ENCODE results near the gene TNFRSF19.
"Not testable (repeated sequence)": the region's sequence is repeated elsewhere in the genome, so short reads cannot be mapped to it uniquely, and the experiment has no call there.

Gene TNFRSF19, protein sequence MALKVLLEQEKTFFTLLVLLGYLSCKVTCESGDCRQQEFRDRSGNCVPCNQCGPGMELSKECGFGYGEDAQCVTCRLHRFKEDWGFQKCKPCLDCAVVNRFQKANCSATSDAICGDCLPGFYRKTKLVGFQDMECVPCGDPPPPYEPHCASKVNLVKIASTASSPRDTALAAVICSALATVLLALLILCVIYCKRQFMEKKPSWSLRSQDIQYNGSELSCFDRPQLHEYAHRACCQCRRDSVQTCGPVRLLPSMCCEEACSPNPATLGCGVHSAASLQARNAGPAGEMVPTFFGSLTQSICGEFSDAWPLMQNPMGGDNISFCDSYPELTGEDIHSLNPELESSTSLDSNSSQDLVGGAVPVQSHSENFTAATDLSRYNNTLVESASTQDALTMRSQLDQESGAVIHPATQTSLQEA
- long read RNA-seq, result 0 reads

DNA sequence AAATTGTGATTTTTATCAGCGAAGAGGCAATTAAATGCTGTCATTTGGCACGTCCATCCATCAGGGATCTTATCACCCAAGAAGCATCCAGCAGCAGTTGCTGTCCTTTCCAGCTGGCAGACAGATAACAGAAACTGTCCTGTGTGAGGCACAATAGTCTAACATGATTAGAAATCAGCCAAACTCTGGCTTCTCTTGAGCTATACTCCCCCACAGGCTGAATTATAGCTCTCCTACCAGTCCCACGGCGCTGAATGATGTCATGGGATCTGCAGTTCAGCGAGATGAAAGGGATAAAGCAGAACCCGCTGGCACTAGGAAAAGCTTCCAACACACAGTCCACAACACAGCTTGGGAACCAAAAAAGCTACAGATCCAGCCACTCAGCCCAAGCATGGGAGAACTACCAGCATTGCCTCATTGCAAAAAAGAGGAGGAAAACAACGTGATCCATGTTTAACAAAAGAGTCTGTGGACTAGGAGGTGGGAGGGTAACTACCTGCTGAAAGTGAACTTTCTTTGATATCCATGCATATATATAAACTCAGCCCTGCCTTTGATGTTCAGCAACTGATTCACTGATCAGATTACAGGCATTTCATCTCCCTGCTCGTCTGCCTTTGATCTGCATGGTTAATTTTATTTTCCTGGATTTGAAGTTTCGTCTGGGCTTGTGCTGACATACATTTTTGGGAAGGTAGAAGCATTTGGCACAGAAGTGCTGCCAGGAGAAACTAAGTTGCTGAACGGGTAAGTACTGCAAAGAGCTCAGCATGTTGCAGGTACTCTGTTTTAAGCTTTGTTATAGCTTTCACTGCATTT is at the start of gene TNFRSF19:
Gene TNFRSF19, plus strand, starts transcription at position 314 of the 822 bp plus-strand sequence. CDS start 19,772 bp downstream, outside the sequence.
- no peak for DNase-seq (ENCODE audit: low read depth in 1 of 2, low spot score in 1 of 2)
- Histone ChIP-seq H3K27me3 (ENCODE audit: insufficient read depth, poor library complexity, severe bottlenecking) (peaks cover 8% of the 10 kb centered on the region), H3K27ac (replicated peaks) (no peak within 1 kb of the TSS), H3K4me3 (replicated peaks; ENCODE audit: insufficient read depth, low read length) (no peak within 1 kb of the TSS)
- TF ChIP-seq GABPA (IDR thresholded peaks at IDR 0.05; ENCODE audit: low read depth) (no peak), POLR2AphosphoS5 (IDR thresholded peaks at IDR 0.05; ENCODE audit: low read depth) (no peak), CTCF (IDR thresholded peaks at IDR 0.05; ENCODE audit: insufficient read depth, low read length) (no peak), SPI1 (IDR thresholded peaks at IDR 0.05; ENCODE audit: borderline replicate concordance, low read depth) (no peak), REST (IDR thresholded peaks at IDR 0.05; ENCODE audit: insufficient replicate concordance, low read depth) (no peak)

GRCh38 chr13:23529926-23530325 is 40.3 kb upstream of the TNFRSF19 start:
- not testable (repeated sequence) for H3K27me3 ChIP-seq (ENCODE audit: insufficient read depth, poor library complexity, severe bottlenecking); H3K4me3 ChIP-seq (replicated peaks; ENCODE audit: insufficient read depth, low read length); DNase-seq (ENCODE audit: low read depth in 1 of 2, low spot score in 1 of 2); H3K27ac ChIP-seq (replicated peaks)

DNA sequence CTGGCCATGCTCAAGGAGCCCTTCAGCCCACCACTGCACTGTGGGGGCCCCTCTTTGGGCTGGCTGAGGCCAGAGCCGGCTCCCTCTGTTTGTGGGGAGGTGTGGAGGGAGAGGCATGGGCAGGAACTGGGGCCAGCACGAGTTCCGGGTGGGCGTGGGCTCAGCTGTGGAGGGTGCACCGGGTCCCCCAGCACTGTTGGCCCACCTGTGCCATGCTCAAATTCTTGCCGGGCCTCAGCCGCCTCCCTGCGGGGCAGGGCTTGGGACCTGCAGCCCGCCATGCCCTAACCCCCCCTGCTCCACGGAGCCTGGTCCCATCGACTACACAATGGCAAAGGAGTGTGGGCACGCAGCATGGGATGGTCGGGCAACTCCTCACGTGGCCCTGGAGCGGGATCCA is 38.8 kb upstream of the TNFRSF19 start:
- no peak for DNase-seq (ENCODE audit: low read depth in 1 of 2, low spot score in 1 of 2)
- H3K27ac ChIP-seq (replicated peaks), result no peak overlapping the region
- no peak overlapping the region for H3K4me3 ChIP-seq (replicated peaks; ENCODE audit: insufficient read depth, low read length)
- TF ChIP-seq SPI1 (IDR thresholded peaks at IDR 0.05; ENCODE audit: borderline replicate concordance, low read depth) (no peak), GABPA (IDR thresholded peaks at IDR 0.05; ENCODE audit: low read depth) (no peak), CTCF (IDR thresholded peaks at IDR 0.05; ENCODE audit: insufficient read depth, low read length) (no peak), POLR2AphosphoS5 (IDR thresholded peaks at IDR 0.05; ENCODE audit: low read depth) (no peak), REST (IDR thresholded peaks at IDR 0.05; ENCODE audit: insufficient replicate concordance, low read depth) (no peak)
- H3K27me3 ChIP-seq (ENCODE audit: insufficient read depth, poor library complexity, severe bottlenecking), result peaks cover 2% of the 10 kb centered on the region

DNA sequence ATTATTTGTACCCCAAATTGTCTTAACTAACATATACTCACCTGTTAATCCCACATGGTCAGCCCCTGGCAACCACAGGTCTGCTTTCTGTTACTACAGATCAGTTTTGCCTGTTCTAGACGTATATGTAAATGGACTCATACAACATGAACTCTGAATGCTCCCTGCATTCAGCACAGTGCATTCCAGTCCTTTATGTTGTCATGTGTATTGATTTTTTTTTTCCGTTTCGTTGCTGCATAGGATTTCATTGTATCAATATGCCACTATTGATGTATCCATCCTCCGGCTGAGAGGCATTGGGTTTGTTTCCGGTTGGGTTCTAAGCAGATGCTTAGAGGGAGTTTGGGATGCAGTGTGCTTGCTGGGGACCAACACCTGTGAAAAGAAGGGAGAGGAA is 36.1 kb upstream of the TNFRSF19 start:
- Histone ChIP-seq H3K4me3 (replicated peaks; ENCODE audit: insufficient read depth, low read length) (no peak overlapping the region), H3K27ac (replicated peaks) (no peak overlapping the region)

More for the DNA sequence above, 36.1 kb upstream of the TNFRSF19 start:
- peaks cover 2% of the 10 kb centered on the region for H3K27me3 ChIP-seq (ENCODE audit: insufficient read depth, poor library complexity, severe bottlenecking)
- no peak for DNase-seq (ENCODE audit: low read depth in 1 of 2, low spot score in 1 of 2)
- TF ChIP-seq POLR2AphosphoS5 (IDR thresholded peaks at IDR 0.05; ENCODE audit: low read depth) (no peak), GABPA (IDR thresholded peaks at IDR 0.05; ENCODE audit: low read depth) (no peak), REST (IDR thresholded peaks at IDR 0.05; ENCODE audit: insufficient replicate concordance, low read depth) (no peak), CTCF (IDR thresholded peaks at IDR 0.05; ENCODE audit: insufficient read depth, low read length) (no peak), SPI1 (IDR thresholded peaks at IDR 0.05; ENCODE audit: borderline replicate concordance, low read depth) (no peak)
